ENCODE measurements around the gene GOLGA1.

Gene GOLGA1

GRCh38 chr9:124861342-124862229, 79.3 kb downstream of the GOLGA1 start, which contains the start of the genes ARPC5L and RPL35:
ARPC5L (plus strand) TSS chr9:124862130; CDS start chr9:124869291, 7,161 bp downstream.
RPL35 (minus strand) TSS chr9:124861957; CDS start chr9:124861912, 45 bp downstream.
- Histone ChIP-seq H3K9me3 (ENCODE audit: control insufficient read depth, low read length) (no peaks in the 10 kb centered on the region), H3K27ac (ENCODE audit: insufficient read depth, low read length, poor library complexity, severe bottlenecking) (peak within 1 kb of the TSS; percentile 87), H3K4me3 (ENCODE audit: insufficient read depth, low read depth, low read length, poor library complexity, severe bottlenecking) (peak within 1 kb of the TSS; percentile 74), H3K4me1 (ENCODE audit: control insufficient read depth, insufficient read depth, low read length, poor library complexity, severe bottlenecking) (peaks cover 14% of the 10 kb centered on the region), H3K36me3 (ENCODE audit: control insufficient read depth, insufficient read depth, low read length) (peaks cover 44% of the 10 kb centered on the region), H3K27me3 (replicated peaks; ENCODE audit: control insufficient read depth, insufficient read depth, low read length, poor library complexity, severe bottlenecking) (no peaks in the 10 kb centered on the region)
- peak; percentile 88 to 93 (median 92) for DNase-seq

DNA sequence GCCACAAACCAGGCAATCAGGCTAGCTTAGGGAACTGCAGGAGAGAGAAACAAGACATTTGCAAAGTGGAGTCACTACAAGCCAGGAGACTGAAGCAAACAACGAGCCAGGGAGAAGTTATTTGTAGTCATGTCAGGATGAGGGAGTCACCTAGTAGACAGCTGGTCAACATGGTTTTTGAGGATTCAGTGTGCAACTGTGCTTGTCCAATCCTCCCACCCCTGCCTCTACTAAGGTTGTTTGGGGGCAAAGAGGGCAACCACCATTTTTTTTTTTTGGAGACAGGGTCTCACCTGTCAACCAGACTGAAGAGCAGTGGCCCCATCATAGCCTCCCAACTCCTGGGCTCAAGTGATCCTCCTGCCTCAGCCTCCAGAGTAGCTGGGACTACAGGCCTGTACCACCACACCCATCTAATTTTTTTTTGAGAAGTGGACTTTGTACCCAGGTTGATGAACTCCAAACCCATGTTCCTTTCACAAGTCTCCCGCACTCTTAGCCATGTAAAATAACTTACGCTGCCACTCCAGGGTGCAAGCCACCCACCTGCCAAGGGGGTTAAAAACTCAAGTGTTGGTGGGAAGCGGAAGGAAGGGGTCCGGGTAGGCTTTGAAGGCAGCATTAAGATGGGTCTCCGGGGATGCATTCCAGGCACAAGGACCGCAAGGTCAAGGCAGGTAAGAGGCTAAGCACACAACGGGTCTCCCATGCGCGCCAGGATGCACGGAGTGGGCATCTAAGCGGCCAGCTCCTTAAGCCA, 80.1 kb downstream of the GOLGA1 start:
- Histone ChIP-seq H3K27ac (ENCODE audit: insufficient read depth, low read length, poor library complexity, severe bottlenecking) (peak overlapping the region; percentile 87), H3K9me3 (ENCODE audit: control insufficient read depth, low read length) (no peaks in the 10 kb centered on the region), H3K4me1 (ENCODE audit: control insufficient read depth, insufficient read depth, low read length, poor library complexity, severe bottlenecking) (peaks cover 14% of the 10 kb centered on the region), H3K4me3 (ENCODE audit: insufficient read depth, low read depth, low read length, poor library complexity, severe bottlenecking) (peak overlapping the region; percentile 74), H3K36me3 (ENCODE audit: control insufficient read depth, insufficient read depth, low read length) (peaks cover 47% of the 10 kb centered on the region), H3K27me3 (replicated peaks; ENCODE audit: control insufficient read depth, insufficient read depth, low read length, poor library complexity, severe bottlenecking) (no peaks in the 10 kb centered on the region)
- no peak for DNase-seq

DNA sequence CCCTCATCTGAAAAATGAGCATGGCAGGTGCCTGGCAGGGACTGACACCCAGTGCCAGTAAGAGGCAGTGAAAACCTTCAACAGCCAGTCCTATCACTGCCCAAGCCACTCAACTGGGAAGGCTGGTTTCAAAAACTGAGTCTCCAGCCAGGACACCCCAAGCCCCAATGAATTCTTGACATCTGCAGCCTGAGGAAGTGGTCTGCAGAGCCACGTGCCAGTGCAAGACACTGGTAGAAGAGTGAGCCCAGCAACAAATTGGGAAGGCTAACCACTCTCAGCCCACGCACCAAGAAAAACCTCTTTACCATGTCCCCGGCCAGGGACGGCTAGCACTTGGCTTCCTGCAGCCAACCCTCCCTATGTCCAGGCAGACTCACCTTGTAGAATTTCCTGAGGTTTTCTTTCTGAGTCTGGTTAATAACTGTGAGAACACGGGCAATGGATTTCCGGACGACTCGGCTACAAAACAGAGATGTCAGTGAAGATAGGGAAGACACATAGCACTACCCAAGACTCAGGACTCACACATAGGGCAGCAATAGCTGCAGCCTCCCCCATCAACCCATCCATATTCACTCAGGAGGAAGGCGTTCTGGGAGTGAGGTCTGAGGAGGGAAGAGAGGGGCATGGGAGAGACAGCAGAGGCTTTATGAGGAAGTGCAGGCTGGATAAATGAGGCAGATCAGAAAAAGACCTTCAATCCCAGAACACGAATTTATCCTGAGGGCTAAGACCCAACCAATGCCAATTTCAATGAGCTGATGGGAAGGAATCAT, 80.9 kb downstream of the GOLGA1 start:
- peak overlapping the region; percentile 87 for H3K27ac ChIP-seq (ENCODE audit: insufficient read depth, low read length, poor library complexity, severe bottlenecking)
- no peak for DNase-seq
- peaks cover 47% of the 10 kb centered on the region for H3K36me3 ChIP-seq (ENCODE audit: control insufficient read depth, insufficient read depth, low read length)
- H3K4me3 ChIP-seq (ENCODE audit: insufficient read depth, low read depth, low read length, poor library complexity, severe bottlenecking) = no peak overlapping the region
- no peaks in the 10 kb centered on the region for H3K9me3 ChIP-seq (ENCODE audit: control insufficient read depth, low read length)
- no peaks in the 10 kb centered on the region for H3K27me3 ChIP-seq (replicated peaks; ENCODE audit: control insufficient read depth, insufficient read depth, low read length, poor library complexity, severe bottlenecking)
- H3K4me1 ChIP-seq (ENCODE audit: control insufficient read depth, insufficient read depth, low read length, poor library complexity, severe bottlenecking) = peaks cover 14% of the 10 kb centered on the region

DNA sequence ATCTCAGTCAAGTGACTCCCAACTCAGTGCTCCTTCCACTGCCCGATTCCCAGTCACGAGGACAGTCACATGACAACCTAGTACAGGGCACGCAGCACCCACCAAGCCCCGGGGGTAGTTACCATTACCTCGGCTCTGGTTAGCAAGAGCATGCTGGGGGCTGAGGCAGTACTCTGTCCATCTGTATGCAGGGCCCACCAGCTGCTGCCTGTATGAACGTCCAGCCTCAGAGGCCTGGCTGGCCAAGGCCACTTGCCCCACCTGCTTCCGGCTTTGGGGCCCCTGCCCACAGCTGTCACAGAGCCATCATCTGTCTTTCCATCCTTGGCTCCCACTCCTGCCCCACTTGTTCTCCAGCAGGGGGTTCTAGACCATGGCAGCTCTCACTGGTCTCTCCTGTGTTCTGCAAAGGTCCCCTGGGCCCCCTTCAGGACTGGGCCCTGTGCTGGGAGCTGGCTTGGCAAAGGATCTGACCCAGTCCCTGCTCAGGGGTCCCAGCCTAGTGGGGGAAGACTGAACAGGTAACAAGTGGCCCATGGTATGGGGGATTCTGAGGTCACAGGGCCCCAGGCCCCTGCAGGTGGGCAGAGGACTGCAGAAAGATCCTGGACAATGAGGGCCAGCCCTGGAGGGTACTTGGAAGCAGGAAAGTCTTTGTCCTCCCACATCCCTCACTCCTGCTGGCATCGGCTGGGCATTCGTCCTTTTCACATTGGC, 82.4 kb downstream of the GOLGA1 start:
- Histone ChIP-seq H3K4me1 (ENCODE audit: control insufficient read depth, insufficient read depth, low read length, poor library complexity, severe bottlenecking) (peaks cover 14% of the 10 kb centered on the region), H3K27me3 (replicated peaks; ENCODE audit: control insufficient read depth, insufficient read depth, low read length, poor library complexity, severe bottlenecking) (no peaks in the 10 kb centered on the region), H3K4me3 (ENCODE audit: insufficient read depth, low read depth, low read length, poor library complexity, severe bottlenecking) (no peak overlapping the region), H3K36me3 (ENCODE audit: control insufficient read depth, insufficient read depth, low read length) (peaks cover 47% of the 10 kb centered on the region), H3K27ac (ENCODE audit: insufficient read depth, low read length, poor library complexity, severe bottlenecking) (no peak overlapping the region), H3K9me3 (ENCODE audit: control insufficient read depth, low read length) (no peaks in the 10 kb centered on the region)
- no peak for DNase-seq

GRCh38 chr9:124857533-124858162, 83.2 kb downstream of the GOLGA1 start:
- DNase-seq = no peak
- H3K9me3 ChIP-seq (ENCODE audit: control insufficient read depth, low read length) = no peaks in the 10 kb centered on the region
- H3K4me3 ChIP-seq (ENCODE audit: insufficient read depth, low read depth, low read length, poor library complexity, severe bottlenecking) = no peak overlapping the region
- peaks cover 17% of the 10 kb centered on the region for H3K4me1 ChIP-seq (ENCODE audit: control insufficient read depth, insufficient read depth, low read length, poor library complexity, severe bottlenecking)
- no peak overlapping the region for H3K27ac ChIP-seq (ENCODE audit: insufficient read depth, low read length, poor library complexity, severe bottlenecking)
- H3K27me3 ChIP-seq (replicated peaks; ENCODE audit: control insufficient read depth, insufficient read depth, low read length, poor library complexity, severe bottlenecking) = no peaks in the 10 kb centered on the region
- H3K36me3 ChIP-seq (ENCODE audit: control insufficient read depth, insufficient read depth, low read length) = peaks cover 47% of the 10 kb centered on the region

DNA sequence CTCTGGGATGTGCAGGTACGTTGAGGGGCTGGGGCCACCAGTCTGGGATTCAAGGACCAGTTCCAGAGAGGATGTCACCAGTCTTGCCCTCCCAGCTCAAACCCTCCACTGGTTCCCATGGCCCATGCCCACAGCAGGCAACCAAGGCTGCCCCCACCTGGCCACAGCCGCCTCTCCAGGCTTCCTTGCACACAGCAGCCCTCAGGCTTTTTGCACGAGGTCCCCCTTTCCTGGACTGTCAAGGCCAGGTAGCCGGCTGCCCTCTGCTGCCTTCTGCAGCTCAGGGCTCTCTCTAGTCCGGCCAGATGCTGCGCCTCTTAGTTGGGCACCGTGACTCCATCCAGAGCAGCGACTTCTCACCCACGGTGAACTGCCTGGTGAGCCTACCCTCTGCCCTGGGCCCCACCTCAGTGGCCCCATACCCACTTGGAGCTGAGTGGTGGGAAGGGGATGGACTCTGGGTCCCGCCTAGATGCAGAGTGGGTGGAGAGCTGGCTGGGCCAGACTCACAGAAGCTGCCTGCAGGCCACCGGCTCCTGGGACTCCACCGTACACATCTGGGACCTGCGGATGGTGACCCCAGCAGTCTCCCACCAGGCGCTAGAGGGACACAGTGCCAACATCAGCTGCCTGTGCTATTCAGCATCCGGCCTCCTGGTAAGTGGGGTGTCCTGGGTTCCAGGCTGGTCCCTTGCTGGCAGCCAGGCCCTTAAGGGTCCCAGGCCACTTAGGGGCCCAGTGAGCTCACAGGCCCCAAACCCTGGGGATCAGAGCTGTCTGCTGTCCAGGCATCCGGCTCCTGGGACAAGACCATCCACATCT, 84.7 kb downstream of the GOLGA1 start:
- peaks cover 18% of the 10 kb centered on the region for H3K4me1 ChIP-seq (ENCODE audit: control insufficient read depth, insufficient read depth, low read length, poor library complexity, severe bottlenecking)
- H3K9me3 ChIP-seq (ENCODE audit: control insufficient read depth, low read length) = no peaks in the 10 kb centered on the region
- no peaks in the 10 kb centered on the region for H3K27me3 ChIP-seq (replicated peaks; ENCODE audit: control insufficient read depth, insufficient read depth, low read length, poor library complexity, severe bottlenecking)
- H3K27ac ChIP-seq (ENCODE audit: insufficient read depth, low read length, poor library complexity, severe bottlenecking) = no peak overlapping the region
- DNase-seq = no peak
- H3K36me3 ChIP-seq (ENCODE audit: control insufficient read depth, insufficient read depth, low read length) = peaks cover 47% of the 10 kb centered on the region
- no peak overlapping the region for H3K4me3 ChIP-seq (ENCODE audit: insufficient read depth, low read depth, low read length, poor library complexity, severe bottlenecking)

- Histone ChIP-seq H3K36me3 (ENCODE audit: control insufficient read depth, insufficient read depth, low read length) (peaks cover 42% of the 10 kb centered on the region), H3K9me3 (ENCODE audit: control insufficient read depth, low read length) (no peaks in the 10 kb centered on the region), H3K27ac (ENCODE audit: insufficient read depth, low read length, poor library complexity, severe bottlenecking) (peak overlapping the region; percentile 55), H3K4me1 (ENCODE audit: control insufficient read depth, insufficient read depth, low read length, poor library complexity, severe bottlenecking) (peaks cover 12% of the 10 kb centered on the region), H3K27me3 (replicated peaks; ENCODE audit: control insufficient read depth, insufficient read depth, low read length, poor library complexity, severe bottlenecking) (no peaks in the 10 kb centered on the region), H3K4me3 (ENCODE audit: insufficient read depth, low read depth, low read length, poor library complexity, severe bottlenecking) (no peak overlapping the region)
- no peak for DNase-seq
Observed at GRCh38 chr9:124855566-124855943, 85.3 kb downstream of the GOLGA1 start.

DNA sequence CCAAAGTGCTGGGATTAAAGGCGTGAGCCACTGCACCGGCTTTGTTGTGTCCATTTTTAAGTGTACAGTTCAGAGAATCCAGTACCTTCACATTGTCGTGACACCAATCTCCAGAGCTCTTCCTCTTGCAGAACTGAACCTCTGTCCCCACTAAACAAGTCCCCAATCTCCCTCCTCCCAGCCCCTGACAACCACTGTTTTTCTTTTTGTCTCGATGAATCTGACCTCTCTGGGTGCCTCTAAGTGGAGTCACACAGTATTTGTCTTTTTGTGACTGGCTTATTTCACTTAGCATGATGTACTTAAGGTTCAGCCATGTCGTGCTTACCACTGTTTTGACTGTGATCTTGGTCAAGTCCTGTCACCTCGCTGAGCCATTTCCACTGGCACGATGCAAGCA, 86.1 kb downstream of the GOLGA1 start:
- H3K27me3 ChIP-seq (replicated peaks; ENCODE audit: control insufficient read depth, insufficient read depth, low read length, poor library complexity, severe bottlenecking) = no peaks in the 10 kb centered on the region
- H3K9me3 ChIP-seq (ENCODE audit: control insufficient read depth, low read length) = no peaks in the 10 kb centered on the region
- peaks cover 35% of the 10 kb centered on the region for H3K36me3 ChIP-seq (ENCODE audit: control insufficient read depth, insufficient read depth, low read length)
- DNase-seq = no peak
- peaks cover 5% of the 10 kb centered on the region for H3K4me1 ChIP-seq (ENCODE audit: control insufficient read depth, insufficient read depth, low read length, poor library complexity, severe bottlenecking)
- peak overlapping the region; percentile 55 for H3K27ac ChIP-seq (ENCODE audit: insufficient read depth, low read length, poor library complexity, severe bottlenecking)
- no peak overlapping the region for H3K4me3 ChIP-seq (ENCODE audit: insufficient read depth, low read depth, low read length, poor library complexity, severe bottlenecking)
